PC-9 (cell line): ENCODE data around the gene CADM2. TPM values are rescaled to one million over a fixed set of nuclear protein-coding genes. Genes with fewer than 3 reads are reported as not detected.

Experiments
- BruUV-seq: library from RNA; stranded (reverse); fragments of 400-500 nt; replicated peaks from 2 replicates; lab custom pipeline; 2021; lab: Mats Ljungman, UMichigan
- CTCF ChIA-PET: fragments of 300-600 bp; sonication (Branson Sonifier 250); formaldehyde crosslinking; loops from one replicate; lab custom pipeline; 2022; ENCODE audit warnings: antibody characterized with exemption; lab: Charles Lee
- POLR2A ChIA-PET: fragments of 300-600 bp; sonication (Branson Sonifier 250); formaldehyde crosslinking; loops from one replicate; lab custom pipeline; 2022; ENCODE audit warnings: antibody characterized with exemption; ENCODE audit not compliant: unreplicated experiment; lab: Charles Lee
- DNase-seq, 2 experiments: peaks; one replicate each; pipeline versions ENCODE4 v3.0.0 to v3.0.0-alpha.2; 2015 to 2022; ENCODE audit warnings: mixed read lengths in 1 of 2
- H2AFZ ChIP-seq: fragments of 200-600 bp; sonication (generic); 2 replicates; pipeline ENCODE4 v1.8.1; 2017; ENCODE audit warnings: antibody characterized with exemption
- H3F3A ChIP-seq: fragments of 200-600 bp; sonication (generic); 2 replicates; pipeline ENCODE4 v1.8.1; 2017; ENCODE audit warnings: antibody characterized with exemption, mild to moderate bottlenecking, low read depth; ENCODE audit not compliant: insufficient read depth
- H3K27ac ChIP-seq: fragments of 200-600 bp; sonication (generic); 2 replicates; pipeline ENCODE4 v1.6.1; 2016; ENCODE audit warnings: mixed run types
- H3K27me3 ChIP-seq: fragments of 200-600 bp; sonication (generic); 2 replicates; pipeline ENCODE4 v1.6.1; 2016; ENCODE audit warnings: low read depth, mixed run types; ENCODE audit not compliant: insufficient read depth
- H3K36me3 ChIP-seq: fragments of 200-600 bp; sonication (generic); 2 replicates; pipeline ENCODE4 v1.6.1; 2016; ENCODE audit warnings: low read depth, mixed run types
- H3K4me1 ChIP-seq: fragments of 200-600 bp; sonication (generic); replicated peaks from 2 replicates; pipeline ENCODE4 v1.6.1; 2016; ENCODE audit warnings: mixed run types; ENCODE audit not compliant: insufficient read depth
- H3K4me2 ChIP-seq: fragments of 200-600 bp; sonication (generic); 2 replicates; pipeline ENCODE4 v1.6.1; 2017; ENCODE audit warnings: mixed run types
- H3K4me3 ChIP-seq: fragments of 200-600 bp; sonication (generic); 2 replicates; pipeline ENCODE4 v1.6.1; 2016; ENCODE audit warnings: mixed run types
- H3K79me2 ChIP-seq: fragments of 200-600 bp; sonication (generic); 2 replicates; pipeline ENCODE4 v1.6.1; 2017; ENCODE audit warnings: low read depth, mixed run types
- H3K9me2 ChIP-seq: fragments of 200-600 bp; sonication (generic); 2 replicates; pipeline ENCODE4 v1.8.1; 2017; ENCODE audit warnings: mild to moderate bottlenecking; ENCODE audit not compliant: insufficient read depth
- H3K9me3 ChIP-seq: fragments of 200-600 bp; sonication (generic); 2 replicates; pipeline ENCODE4 v1.8.1; 2016; ENCODE audit warnings: low read depth; ENCODE audit not compliant: insufficient read depth
- H4K20me1 ChIP-seq: fragments of 200-600 bp; sonication (generic); 2 replicates; pipeline ENCODE4 v1.8.1; 2017; ENCODE audit not compliant: insufficient read depth
- EZH2 ChIP-seq: fragments of 200-600 bp; sonication (generic); IDR thresholded peaks from 2 replicates; pipeline ENCODE4 v1.8.0; 2017; ENCODE audit warnings: antibody characterized with exemption, low read depth
- intact Hi-C: fragments of 100-400 bp; cut with micrococcal nuclease; formaldehyde crosslinking; loops from one replicate; pipeline ENCODE4 v1.10.0; 2022; ENCODE audit not compliant: unreplicated experiment
- total RNA-seq: library from RNA; stranded (reverse); gene quantifications from 2 replicates; pipeline ENCODE4 v1.2.3, GENCODE V29; 2021
- TF ChIP-seq, protein P1 (sequence below): fragments of 200-600 bp; sonication (generic); conservative IDR thresholded peaks from 2 replicates; pipeline ENCODE4 v1.6.1; 2017; ENCODE audit warnings: mixed run types, antibody characterized with exemption, mild to moderate bottlenecking, moderate library complexity

CADM2 gene
- total RNA-seq, 1 experiment from 2014 or later = 0.59 TPM

DNA sequence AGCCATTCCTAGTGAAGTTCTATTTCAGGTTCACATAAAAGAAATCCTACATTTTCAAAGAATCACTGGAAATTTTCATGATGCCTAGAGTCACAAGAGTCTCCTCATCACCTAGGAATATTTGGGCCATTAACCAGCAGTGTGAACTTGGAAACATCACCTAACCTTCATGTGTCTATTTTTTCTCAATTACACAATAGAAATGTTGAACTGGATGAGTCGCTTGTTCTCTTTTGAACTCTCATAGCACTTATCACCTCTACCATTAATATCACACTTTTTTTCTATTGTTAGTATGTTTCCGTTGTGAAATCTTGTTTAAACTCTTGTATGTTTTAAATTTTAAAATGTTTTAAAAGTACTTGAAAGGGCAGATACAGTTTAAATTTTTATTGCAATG, 371.3 kb downstream of the CADM2 start:
- BruUV-seq = no TSS peak

GRCh38 chr3:85337895-85338294, 379.1 kb downstream of the CADM2 start:
- CTCF ChIA-PET = no interaction called here
- H3K79me2 ChIP-seq = no peaks in the 10 kb centered on the region
- H3K27ac ChIP-seq = no peak overlapping the region
- TF ChIP-seq, protein P1, sequence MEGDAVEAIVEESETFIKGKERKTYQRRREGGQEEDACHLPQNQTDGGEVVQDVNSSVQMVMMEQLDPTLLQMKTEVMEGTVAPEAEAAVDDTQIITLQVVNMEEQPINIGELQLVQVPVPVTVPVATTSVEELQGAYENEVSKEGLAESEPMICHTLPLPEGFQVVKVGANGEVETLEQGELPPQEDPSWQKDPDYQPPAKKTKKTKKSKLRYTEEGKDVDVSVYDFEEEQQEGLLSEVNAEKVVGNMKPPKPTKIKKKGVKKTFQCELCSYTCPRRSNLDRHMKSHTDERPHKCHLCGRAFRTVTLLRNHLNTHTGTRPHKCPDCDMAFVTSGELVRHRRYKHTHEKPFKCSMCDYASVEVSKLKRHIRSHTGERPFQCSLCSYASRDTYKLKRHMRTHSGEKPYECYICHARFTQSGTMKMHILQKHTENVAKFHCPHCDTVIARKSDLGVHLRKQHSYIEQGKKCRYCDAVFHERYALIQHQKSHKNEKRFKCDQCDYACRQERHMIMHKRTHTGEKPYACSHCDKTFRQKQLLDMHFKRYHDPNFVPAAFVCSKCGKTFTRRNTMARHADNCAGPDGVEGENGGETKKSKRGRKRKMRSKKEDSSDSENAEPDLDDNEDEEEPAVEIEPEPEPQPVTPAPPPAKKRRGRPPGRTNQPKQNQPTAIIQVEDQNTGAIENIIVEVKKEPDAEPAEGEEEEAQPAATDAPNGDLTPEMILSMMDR = no peak
- no peak for TF ChIP-seq EZH2
- H3K36me3 ChIP-seq = no peaks in the 10 kb centered on the region
- no peak overlapping the region for H2AFZ ChIP-seq
- H3K27me3 ChIP-seq = no peaks in the 10 kb centered on the region
- no peaks in the 10 kb centered on the region for H3K9me3 ChIP-seq
- no peak overlapping the region for H3K4me3 ChIP-seq
- H3K4me1 ChIP-seq = no peaks in the 10 kb centered on the region
- no peaks in the 10 kb centered on the region for H4K20me1 ChIP-seq
- H3K4me2 ChIP-seq = no peak overlapping the region
- no TSS peak for BruUV-seq
- no peak for DNase-seq
- H3K9me2 ChIP-seq = peaks cover 4% of the 10 kb centered on the region; the same call in 1 of the 2 replicates
- H3F3A ChIP-seq = no peaks in the 10 kb centered on the region
- intact Hi-C loops = no loop called here
- POLR2A ChIA-PET = no interaction called here

More for the DNA sequence above, 371.3 kb downstream of the CADM2 start:
- TF ChIP-seq EZH2 = no peak
- TF ChIP-seq, protein P1 = no peak
- no peak for DNase-seq
- no peak overlapping the region for H3K4me3 ChIP-seq
- CTCF ChIA-PET = no interaction called here
- no peaks in the 10 kb centered on the region for H3K79me2 ChIP-seq
- H4K20me1 ChIP-seq = no peaks in the 10 kb centered on the region
- POLR2A ChIA-PET = no interaction called here
- intact Hi-C loops = no loop called here
- H3K27me3 ChIP-seq = no peaks in the 10 kb centered on the region
- no peak overlapping the region for H3K4me2 ChIP-seq
- 0 out of 2 replicates have a peak, but pooled peaks cover 4% of the 10 kb centered on the region for H3K9me2 ChIP-seq
- H3K4me1 ChIP-seq = no peaks in the 10 kb centered on the region
- H3K36me3 ChIP-seq = no peaks in the 10 kb centered on the region
- H2AFZ ChIP-seq = no peak overlapping the region
- H3K9me3 ChIP-seq = no peaks in the 10 kb centered on the region
- no peak overlapping the region for H3K27ac ChIP-seq
- no peaks in the 10 kb centered on the region for H3F3A ChIP-seq

DNA sequence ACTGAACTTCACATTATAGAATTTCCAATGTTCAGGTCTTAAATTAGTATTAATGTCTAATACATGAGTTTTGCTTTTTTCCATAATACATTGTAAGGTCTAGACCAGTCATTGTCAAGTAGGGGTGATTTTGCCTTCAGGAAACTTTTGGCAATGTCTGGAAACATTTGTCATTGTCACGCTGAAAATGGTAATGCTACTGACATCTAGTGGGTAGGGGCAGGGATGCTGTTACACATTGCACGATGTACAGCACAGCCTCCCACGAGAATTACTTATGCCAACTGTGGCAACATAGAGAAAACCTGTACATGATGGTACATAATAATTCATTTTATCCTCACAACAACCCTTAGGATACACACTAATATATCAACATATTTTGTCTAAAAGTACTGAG, 384.1 kb downstream of the CADM2 start:
- no peak overlapping the region for H3K4me3 ChIP-seq
- BruUV-seq = no TSS peak
- DNase-seq = no peak
- no peak overlapping the region for H2AFZ ChIP-seq
- ChIA-PET POLR2A (no interaction called here), CTCF (no interaction called here)
- H3K9me2 ChIP-seq = no peaks in the 10 kb centered on the region
- no peak overlapping the region for H3K4me2 ChIP-seq
- no peak overlapping the region for H3K27ac ChIP-seq
- no peaks in the 10 kb centered on the region for H3K27me3 ChIP-seq
- H3K79me2 ChIP-seq = no peaks in the 10 kb centered on the region
- intact Hi-C loops = loop anchor here (1.0 kb wide), 2 partner anchors 233 to 795 kb away; no protein-coding TSS in a partner anchor
- no peaks in the 10 kb centered on the region for H3F3A ChIP-seq
- no peaks in the 10 kb centered on the region for H3K4me1 ChIP-seq
- no peaks in the 10 kb centered on the region for H3K9me3 ChIP-seq
- no peak for TF ChIP-seq EZH2
- TF ChIP-seq, protein P1 = peak; percentile 63
- no peaks in the 10 kb centered on the region for H3K36me3 ChIP-seq
- no peaks in the 10 kb centered on the region for H4K20me1 ChIP-seq
